NK-92 (cell line): Measurements from ENCODE around the gene IL36G.

Experiments
- DNase-seq: peaks from one replicate; lab custom pipeline; 2025; ENCODE audit not compliant: unreplicated experiment; lab: John Stamatoyannopoulos, UW

IL36G gene

GRCh38 chr2:112972423-112973086 is 5.3 kb upstream of the IL36G start:
- DNase-seq, result no peak

GRCh38 chr2:112973156-112973555 is 4.7 kb upstream of the IL36G start:
- no peak for DNase-seq

GRCh38 chr2:112979731-112980130 is 1.9 kb downstream of the IL36G start:
- no peak for DNase-seq

GRCh38 chr2:112980537-112980936 is 2.7 kb downstream of the IL36G start:
- no peak for DNase-seq

GRCh38 chr2:112985090-112985489 is 7.3 kb downstream of the IL36G start:
- DNase-seq, result no peak

- DNase-seq, result no peak
Measured at GRCh38 chr2:112989611-112990010, 11.8 kb downstream of the IL36G start.

- no peak for DNase-seq
Measured at GRCh38 chr2:112993831-112994230, 16.0 kb downstream of the IL36G start.

- DNase-seq, result no peak
Measured at GRCh38 chr2:112994648-112995047, 16.8 kb downstream of the IL36G start.

GRCh38 chr2:112995346-112995920 is 17.6 kb downstream of the IL36G start:
- no peak for DNase-seq

GRCh38 chr2:112996635-112997034 is 18.8 kb downstream of the IL36G start:
- DNase-seq, result no peak

GRCh38 chr2:112997151-112997550 is 19.3 kb downstream of the IL36G start:
- no peak for DNase-seq

GRCh38 chr2:113000436-113000835 is 22.6 kb downstream of the IL36G start:
- no peak for DNase-seq

- DNase-seq, result no peak
Measured at GRCh38 chr2:113002677-113003076, 24.9 kb downstream of the IL36G start.

GRCh38 chr2:113005030-113005509 is 27.3 kb downstream of the IL36G start, which contains the start of gene IL36A:
Gene IL36A, plus strand, starts transcription at chr2:113005459. Its CDS starts 413 bp downstream, at chr2:113005872.
- no peak for DNase-seq

- no peak for DNase-seq
Measured at GRCh38 chr2:113007250-113007649, 29.4 kb downstream of the IL36G start.

- DNase-seq, result no peak
Measured at GRCh38 chr2:113009622-113010021, 31.8 kb downstream of the IL36G start.

- no peak for DNase-seq
Measured at GRCh38 chr2:113010088-113010487, 32.3 kb downstream of the IL36G start.

- DNase-seq, result no peak
Measured at GRCh38 chr2:113011108-113011507, 33.3 kb downstream of the IL36G start.

- no peak for DNase-seq
Measured at GRCh38 chr2:113012436-113013335, 34.9 kb downstream of the IL36G start.

- no peak for DNase-seq
Measured at GRCh38 chr2:113013336-113013661, 35.5 kb downstream of the IL36G start.

GRCh38 chr2:113014067-113014466 is 36.3 kb downstream of the IL36G start:
- no peak for DNase-seq

- no peak for DNase-seq
Measured at GRCh38 chr2:113015042-113015441, 37.2 kb downstream of the IL36G start.
